Measurements from ENCODE around the gene CASS4.
"Not testable (repeated sequence)": the region's sequence is repeated elsewhere in the genome, so short reads cannot be mapped to it uniquely, and the experiment has no call there.

The CASS4 gene, protein sequence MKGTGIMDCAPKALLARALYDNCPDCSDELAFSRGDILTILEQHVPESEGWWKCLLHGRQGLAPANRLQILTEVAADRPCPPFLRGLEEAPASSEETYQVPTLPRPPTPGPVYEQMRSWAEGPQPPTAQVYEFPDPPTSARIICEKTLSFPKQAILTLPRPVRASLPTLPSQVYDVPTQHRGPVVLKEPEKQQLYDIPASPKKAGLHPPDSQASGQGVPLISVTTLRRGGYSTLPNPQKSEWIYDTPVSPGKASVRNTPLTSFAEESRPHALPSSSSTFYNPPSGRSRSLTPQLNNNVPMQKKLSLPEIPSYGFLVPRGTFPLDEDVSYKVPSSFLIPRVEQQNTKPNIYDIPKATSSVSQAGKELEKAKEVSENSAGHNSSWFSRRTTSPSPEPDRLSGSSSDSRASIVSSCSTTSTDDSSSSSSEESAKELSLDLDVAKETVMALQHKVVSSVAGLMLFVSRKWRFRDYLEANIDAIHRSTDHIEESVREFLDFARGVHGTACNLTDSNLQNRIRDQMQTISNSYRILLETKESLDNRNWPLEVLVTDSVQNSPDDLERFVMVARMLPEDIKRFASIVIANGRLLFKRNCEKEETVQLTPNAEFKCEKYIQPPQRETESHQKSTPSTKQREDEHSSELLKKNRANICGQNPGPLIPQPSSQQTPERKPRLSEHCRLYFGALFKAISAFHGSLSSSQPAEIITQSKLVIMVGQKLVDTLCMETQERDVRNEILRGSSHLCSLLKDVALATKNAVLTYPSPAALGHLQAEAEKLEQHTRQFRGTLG

GRCh38 chr20:56411759-56412472, at the start of gene CASS4:
Gene CASS4 (plus strand): TSS chr20:56412260. CDS start chr20:56412459, 199 bp downstream.
- no peak for FAIRE-seq

GRCh38 chr20:56362833-56363413, 49.1 kb upstream of the CASS4 start:
- no peak for FAIRE-seq

- FAIRE-seq: no peak
These were observed 48.6 kb upstream of the CASS4 start for GRCh38 chr20:56363491-56363890.

DNA sequence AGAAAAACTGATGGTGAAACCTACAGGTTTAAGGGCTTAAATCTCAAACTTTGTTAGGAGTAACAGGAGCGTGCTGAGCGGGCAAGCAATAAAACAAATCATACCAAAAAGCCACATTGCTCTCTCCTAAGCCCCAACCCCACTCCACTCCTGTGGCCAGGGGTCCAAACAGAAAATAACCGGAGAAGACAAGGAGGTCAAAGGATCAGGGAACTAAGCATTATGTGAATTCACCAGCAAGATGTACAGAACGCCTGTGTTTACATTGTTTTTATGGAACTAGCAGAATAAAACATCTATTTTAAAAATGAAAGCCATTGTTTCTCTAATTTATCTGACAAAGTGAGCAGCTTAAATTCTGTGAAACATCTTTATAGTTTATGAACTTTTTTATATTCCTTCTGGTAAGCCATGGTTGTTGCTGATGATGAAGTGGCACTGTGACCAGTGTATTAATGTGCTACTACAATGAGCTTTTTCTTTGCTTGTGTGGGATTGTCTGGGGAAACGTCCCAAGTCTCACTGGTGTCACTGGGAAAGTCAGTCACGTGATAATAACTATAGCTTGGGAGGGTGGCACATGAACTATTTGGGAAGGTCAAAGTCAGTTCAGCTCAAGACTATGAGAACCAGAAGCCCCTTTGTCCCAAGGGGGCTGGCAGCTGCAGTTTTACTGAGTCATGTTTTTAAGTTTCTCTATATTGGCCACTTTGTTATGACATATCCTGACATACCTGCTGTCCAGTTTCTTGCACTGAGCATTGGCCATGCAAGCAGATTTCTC, 43.5 kb upstream of the CASS4 start:
- FAIRE-seq: no peak

DNA sequence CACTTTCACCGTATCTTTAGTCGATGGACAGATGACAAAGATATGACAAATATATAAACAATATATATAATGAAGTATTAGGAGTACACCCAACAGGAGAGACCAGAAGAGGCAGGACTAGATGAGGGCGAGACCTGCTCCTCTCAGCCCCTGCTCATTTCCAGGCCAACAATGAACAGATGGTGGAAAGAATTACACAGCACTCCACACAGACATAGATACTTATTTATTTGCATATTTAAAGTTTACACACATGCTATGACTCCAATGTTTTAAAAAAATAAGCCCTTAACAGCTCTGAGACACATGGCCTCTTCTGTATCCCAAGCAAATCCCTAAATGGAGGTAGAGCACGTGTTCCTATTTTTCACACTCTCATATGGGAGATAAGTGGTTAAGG, 42.9 kb upstream of the CASS4 start:
- no peak for FAIRE-seq

DNA sequence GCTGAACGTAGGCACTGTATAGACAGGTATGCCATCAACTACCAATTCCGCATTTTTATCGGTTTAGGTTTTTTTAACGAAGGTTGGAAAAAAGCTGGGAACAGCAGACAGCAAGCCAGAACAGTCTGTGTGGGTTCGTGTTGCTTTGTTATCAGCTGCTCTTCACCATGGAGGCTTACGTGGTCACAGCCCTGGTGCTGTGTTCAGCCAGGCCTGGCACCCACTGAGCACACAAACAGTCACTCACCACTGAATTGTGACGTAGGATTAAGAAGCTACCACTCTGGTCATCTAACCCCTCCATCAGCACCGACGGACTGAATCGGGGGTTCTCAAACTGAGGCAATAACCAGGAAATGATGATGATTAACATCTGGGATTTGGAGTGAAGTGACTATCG, 40.1 kb upstream of the CASS4 start:
- FAIRE-seq: no peak

GRCh38 chr20:56372850-56373249, 39.2 kb upstream of the CASS4 start:
- FAIRE-seq: no peak

DNA sequence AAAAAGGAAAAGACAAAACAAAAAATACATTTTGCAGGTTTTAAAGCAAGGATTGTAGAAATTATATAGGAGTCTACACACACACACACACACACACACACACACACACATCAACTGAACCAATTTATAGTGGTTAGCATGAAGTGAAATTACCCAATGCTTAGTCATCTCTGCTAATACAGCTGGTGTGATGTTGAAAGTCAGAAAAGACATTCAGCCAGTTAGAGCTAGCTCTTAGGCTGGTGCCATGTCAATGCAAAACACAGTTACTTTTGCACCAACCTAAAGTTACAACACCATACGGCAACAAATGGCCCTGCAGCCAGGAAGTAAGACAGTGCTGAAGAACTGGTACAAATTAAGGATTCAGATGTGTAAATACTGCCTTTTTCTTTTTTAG, 38.1 kb upstream of the CASS4 start:
- no peak for FAIRE-seq

DNA sequence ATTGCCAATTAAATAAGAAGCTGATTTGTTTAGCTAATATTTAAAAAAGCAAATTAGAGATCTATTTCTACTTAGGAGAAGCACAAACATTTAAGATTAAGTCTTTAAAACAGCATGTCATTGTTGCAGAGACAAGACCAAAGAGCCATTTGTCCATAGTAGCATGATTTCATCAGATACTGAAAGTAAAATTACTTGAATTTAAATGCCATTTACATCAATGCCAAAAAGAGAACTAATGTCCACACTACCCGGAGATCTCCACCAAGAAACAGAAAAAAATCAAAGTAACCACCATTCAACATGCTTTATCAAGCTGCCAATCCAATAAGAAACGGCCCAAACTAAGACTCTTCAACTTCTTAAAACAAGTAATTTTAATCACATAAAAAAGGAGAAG, 35.7 kb upstream of the CASS4 start:
- FAIRE-seq: no peak

DNA sequence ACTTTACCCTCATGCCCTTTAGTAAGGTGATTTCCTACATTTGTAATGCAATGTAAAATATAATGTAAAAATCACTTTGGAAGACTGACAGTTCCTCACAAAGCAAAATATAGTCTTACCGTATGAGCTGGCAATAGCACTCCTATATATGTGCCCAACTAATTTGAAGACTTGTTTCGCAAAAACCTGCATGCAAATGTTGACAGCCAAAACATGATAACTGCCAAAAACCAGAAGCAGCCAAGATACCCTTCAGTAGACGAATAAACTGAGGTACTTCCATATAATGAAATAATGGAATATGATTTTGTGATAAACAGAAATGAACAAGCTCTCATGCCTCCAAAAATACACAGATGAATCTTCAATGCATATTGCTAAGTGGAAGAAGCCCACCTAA, 33.7 kb upstream of the CASS4 start:
- no peak for FAIRE-seq

DNA sequence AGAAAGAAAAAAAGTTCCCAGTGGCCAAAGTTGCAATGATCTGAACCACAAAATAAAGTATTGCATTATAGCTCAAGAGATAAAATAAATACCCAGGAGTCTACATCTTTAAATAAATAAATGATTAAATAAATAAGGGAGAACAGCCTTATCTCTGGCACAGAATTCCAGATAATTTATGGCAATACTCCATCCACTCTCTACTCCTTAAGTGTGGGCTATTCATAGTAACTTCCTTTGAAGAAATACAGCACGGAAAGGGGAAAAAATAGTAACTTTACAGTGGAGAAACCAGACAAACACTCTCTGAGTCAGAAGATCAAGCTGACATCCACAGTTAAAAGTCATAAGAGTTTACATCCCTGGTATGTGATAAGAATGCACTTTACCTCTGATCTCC, 31.7 kb upstream of the CASS4 start:
- no peak for FAIRE-seq

DNA sequence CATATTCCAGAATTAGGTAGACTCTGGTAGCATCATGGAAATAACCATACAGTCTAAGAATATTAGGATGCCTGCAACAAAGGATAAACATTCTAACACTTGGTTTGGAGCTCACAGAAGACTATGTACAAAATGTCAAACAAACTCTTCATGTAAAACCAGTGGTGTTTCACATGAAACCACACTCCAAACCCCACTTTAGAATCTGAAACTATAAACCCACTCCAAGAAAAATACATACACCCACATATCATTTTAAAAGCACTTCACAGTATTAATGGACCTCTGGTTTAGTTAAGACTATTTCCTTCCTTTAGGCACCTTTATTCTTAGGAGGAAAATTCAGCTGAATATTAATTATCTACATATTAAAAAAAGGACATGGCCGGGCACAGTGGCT, 30.6 kb upstream of the CASS4 start:
- no peak for FAIRE-seq

DNA sequence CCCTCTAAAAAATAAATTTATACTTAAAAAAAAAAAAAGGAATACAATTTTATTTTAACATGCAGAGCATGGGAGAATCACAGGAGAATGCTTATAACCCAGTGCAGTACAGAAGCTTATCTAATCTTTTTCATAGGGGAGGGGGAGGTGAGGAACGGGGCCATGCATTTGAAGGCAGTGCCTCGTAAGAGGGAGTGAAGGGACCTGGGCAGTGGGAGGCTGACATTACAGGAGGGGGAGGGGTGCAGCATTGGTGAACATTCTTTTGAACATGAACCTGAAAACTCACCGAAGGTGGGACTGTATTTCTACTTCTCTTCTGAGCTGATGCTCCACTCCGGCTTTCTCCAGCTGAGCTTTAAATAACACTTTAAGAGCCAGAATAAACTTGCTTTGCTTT, 29.4 kb upstream of the CASS4 start:
- no peak for FAIRE-seq

- no peak for FAIRE-seq
These were observed 28.7 kb upstream of the CASS4 start for GRCh38 chr20:56383334-56383733.

GRCh38 chr20:56385130-56385529, 26.9 kb upstream of the CASS4 start:
- no peak for FAIRE-seq

DNA sequence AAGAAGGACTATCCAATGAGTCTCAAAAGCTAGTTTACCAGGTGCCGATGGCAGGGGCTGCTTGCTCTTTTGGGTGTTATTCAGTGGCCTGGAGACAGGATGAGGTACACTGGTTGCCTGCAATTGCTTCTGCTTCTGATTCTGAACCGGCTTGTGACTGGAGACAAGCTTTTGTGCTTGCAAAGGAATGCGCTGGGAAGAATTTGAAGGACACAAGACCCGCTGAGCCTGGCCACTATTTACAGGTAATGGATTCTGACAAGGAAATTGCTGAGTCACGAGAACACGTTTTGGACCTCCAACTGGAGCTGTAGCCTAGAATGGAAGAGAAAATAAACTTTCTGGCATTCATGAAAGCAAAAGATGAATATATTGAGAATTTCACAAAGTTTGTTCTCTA, 25.8 kb upstream of the CASS4 start:
- no peak for FAIRE-seq

GRCh38 chr20:56388882-56389281, 23.2 kb upstream of the CASS4 start:
- no peak for FAIRE-seq

GRCh38 chr20:56389807-56390206, 22.3 kb upstream of the CASS4 start:
- FAIRE-seq: no peak

DNA sequence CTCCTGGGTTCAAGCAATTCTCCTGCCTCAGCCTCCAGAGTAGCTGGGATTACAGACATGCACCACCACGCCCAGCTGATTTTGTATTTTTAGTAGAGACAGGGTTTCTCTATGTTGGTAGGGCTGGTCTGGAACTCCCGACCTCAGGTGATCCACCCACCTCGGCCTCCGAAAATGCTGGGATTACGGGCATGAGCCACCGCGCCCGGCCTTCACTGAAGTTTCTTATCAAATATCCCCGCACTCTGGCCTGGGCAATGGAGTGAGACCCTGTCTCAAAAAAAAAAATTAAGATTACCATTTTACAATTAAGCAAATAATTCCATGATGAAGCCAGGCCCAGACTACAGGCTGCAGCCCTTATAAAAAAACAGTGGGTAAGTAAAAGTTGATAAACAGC, 21.7 kb upstream of the CASS4 start:
- FAIRE-seq: not testable (repeated sequence)

- no peak for FAIRE-seq
These were observed 21.0 kb upstream of the CASS4 start for GRCh38 chr20:56391037-56391436.

DNA sequence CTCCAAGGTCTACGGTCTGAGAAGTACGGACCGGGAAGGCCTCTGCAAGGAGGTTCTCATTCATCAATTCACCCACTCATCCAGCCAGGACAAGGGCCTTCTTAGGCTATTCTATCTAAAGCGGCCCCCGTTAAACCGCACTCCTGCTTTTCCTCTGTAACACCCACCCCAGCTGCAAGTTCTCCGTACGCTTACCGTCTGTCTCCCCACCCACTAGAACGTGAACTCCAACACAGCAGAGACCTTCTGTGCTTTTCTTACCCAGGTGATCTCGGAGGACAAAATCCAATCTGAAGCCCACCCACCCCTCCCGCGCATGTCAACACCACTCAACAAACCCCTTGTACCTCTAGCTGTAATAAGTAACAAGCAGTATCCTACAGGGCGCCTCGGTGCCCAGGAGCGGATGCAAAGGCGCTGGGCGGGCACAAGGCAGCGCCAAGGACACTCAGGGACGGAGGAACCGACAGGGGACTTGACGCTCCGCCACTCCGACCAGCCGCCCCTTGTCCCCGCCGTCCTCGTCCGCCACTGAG, 20.4 kb upstream of the CASS4 start:
- no peak for FAIRE-seq
